OCI-LY3 (cell line): ENCODE data around the gene SMTNL2.

Experiments
- CTCF ChIP-seq: fragments of 200-600, 300-600 bp; sonication (generic); IDR thresholded peaks from 2 replicates; pipeline ENCODE4 v1.5.1; 2014; ENCODE audit warnings: antibody characterized with exemption, low read length, low read depth
- EZH2phosphoT487 ChIP-seq: fragments of 200-600 bp; shearing (Covaris generic); IDR thresholded peaks from 2 replicates; pipeline ENCODE4 v1.6.1; 2018; ENCODE audit warnings: antibody characterized with exemption, mixed run types, low read depth

DNA sequence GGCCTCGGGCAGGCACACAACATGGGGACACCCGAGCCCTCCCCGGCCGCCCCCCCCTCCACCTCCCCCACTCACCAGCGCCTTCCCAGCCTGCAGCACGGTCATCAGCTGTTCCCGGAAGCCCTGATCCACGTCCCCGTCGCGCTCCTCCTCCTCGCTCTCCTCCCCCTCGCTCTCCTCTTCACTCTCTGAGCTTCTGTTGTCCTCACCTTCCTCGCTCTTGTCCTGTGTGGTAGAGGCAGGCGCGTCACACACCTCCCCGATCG is 39.4 kb upstream of the SMTNL2 start:
- no peak for TF ChIP-seq CTCF
- TF ChIP-seq EZH2phosphoT487 = no peak
